ENCODE data around the gene SLC16A5. TPM values are rescaled to one million over a fixed set of nuclear protein-coding genes. Genes with fewer than 3 reads are reported as not detected.
"Not testable (repeated sequence)": the region's sequence is repeated elsewhere in the genome, so short reads cannot be mapped to it uniquely, and the experiment has no call there.

SLC16A5 gene
- total RNA-seq, 2 donors from 2014 or later: 26.6 to 39.6 TPM

- intact Hi-C loops (cut with DNase I, micrococcal nuclease): no loop called here
- DNase-seq (no peak), ATAC-seq (no peak)
Measured at GRCh38 chr17:75063201-75063600, 24.6 kb upstream of the SLC16A5 start.

- ATAC-seq: no peak
- no peak for DNase-seq
- intact Hi-C loops (cut with DNase I, micrococcal nuclease): no loop called here
Measured at GRCh38 chr17:75063626-75064025, 24.1 kb upstream of the SLC16A5 start.

GRCh38 chr17:75064040-75064439 lies 23.7 kb upstream of the SLC16A5 start:
- ATAC-seq (no peak), DNase-seq (no peak)
- intact Hi-C loops (cut with DNase I, micrococcal nuclease): no loop called here

GRCh38 chr17:75064460-75064859 lies 23.3 kb upstream of the SLC16A5 start:
- ATAC-seq (no peak), DNase-seq (no peak)
- intact Hi-C loops (cut with DNase I, micrococcal nuclease): no loop called here

GRCh38 chr17:75064867-75065561 lies 22.7 kb upstream of the SLC16A5 start:
- ATAC-seq: no peak
- DNase-seq: no peak
- intact Hi-C loops (cut with DNase I, micrococcal nuclease): no loop called here

- intact Hi-C loops (cut with DNase I, micrococcal nuclease): no loop called here
- DNase-seq (no peak), ATAC-seq (no peak)
Measured at GRCh38 chr17:75065562-75066151, 22.1 kb upstream of the SLC16A5 start.

- ATAC-seq: no peak
- intact Hi-C loops (cut with DNase I, micrococcal nuclease): no loop called here
- DNase-seq: no peak
Measured at GRCh38 chr17:75067856-75068255, 19.9 kb upstream of the SLC16A5 start.

GRCh38 chr17:75068750-75069149 lies 19.0 kb upstream of the SLC16A5 start:
- intact Hi-C loops (cut with DNase I, micrococcal nuclease): no loop called here
- DNase-seq: no peak

GRCh38 chr17:75069783-75070182 lies 18.0 kb upstream of the SLC16A5 start:
- intact Hi-C loops (cut with DNase I, micrococcal nuclease): no loop called here
- peak in 1 of 2 donors; percentile 47 for DNase-seq
- peak; percentile 41 for ATAC-seq

More at GRCh38 chr17:75068750-75069149, 19.0 kb upstream of the SLC16A5 start:
- ATAC-seq: no peak

GRCh38 chr17:75071478-75072271 lies 16.1 kb upstream of the SLC16A5 start:
- intact Hi-C loops (cut with DNase I, micrococcal nuclease): not testable (repeated sequence)

GRCh38 chr17:75072909-75073308 lies 14.8 kb upstream of the SLC16A5 start:
- intact Hi-C loops (cut with DNase I, micrococcal nuclease); DNase-seq; ATAC-seq: not testable (repeated sequence)

More at GRCh38 chr17:75071478-75072271, 16.1 kb upstream of the SLC16A5 start:
- ATAC-seq, DNase-seq: not testable (repeated sequence)

GRCh38 chr17:75073618-75074047 lies 14.1 kb upstream of the SLC16A5 start:
- DNase-seq (peak; percentile 43 to 44), ATAC-seq (peak; percentile 72)
- intact Hi-C loops (cut with DNase I, micrococcal nuclease): no loop called here

GRCh38 chr17:75074532-75074931 lies 13.2 kb upstream of the SLC16A5 start:
- no peak for ATAC-seq
- no peak for DNase-seq
- intact Hi-C loops (cut with DNase I, micrococcal nuclease): no loop called here

- intact Hi-C loops (cut with DNase I, micrococcal nuclease): no loop called here
- DNase-seq (no peak), ATAC-seq (no peak)
Measured at GRCh38 chr17:75075597-75076336, 12.0 kb upstream of the SLC16A5 start.

GRCh38 chr17:75077072-75077495 lies 10.7 kb upstream of the SLC16A5 start:
- DNase-seq (peak; percentile 66 to 72), ATAC-seq (peak; percentile 39)
- intact Hi-C loops (cut with DNase I, micrococcal nuclease): no loop called here

- ATAC-seq (peak; percentile 70), DNase-seq (peak; percentile 76 to 83)
- intact Hi-C loops (cut with DNase I, micrococcal nuclease): no loop called here
Measured at GRCh38 chr17:75077496-75078283, 10.1 kb upstream of the SLC16A5 start.

- peak; percentile 18 for ATAC-seq
- DNase-seq: peak in 1 of 2 donors; percentile 34
- intact Hi-C loops (cut with DNase I, micrococcal nuclease): no loop called here
Measured at GRCh38 chr17:75078284-75079022, 9.3 kb upstream of the SLC16A5 start.

- intact Hi-C loops (cut with DNase I, micrococcal nuclease): no loop called here
- DNase-seq: no peak
- ATAC-seq: no peak
Measured at GRCh38 chr17:75079023-75079373, 8.8 kb upstream of the SLC16A5 start.

Data from left colon (tissue), 2 donors.